Amniotic epithelial cell (primary cell): Measurements from ENCODE around the gene MALRD1.
"Not testable (repeated sequence)": the region's sequence is repeated elsewhere in the genome, so short reads cannot be mapped to it uniquely, and the experiment has no call there.

ENCODE experiments used
- DNase-seq: peaks from one replicate; pipeline ENCODE4 v3.0.0-alpha.2; 2010; ENCODE audit warnings: low read depth

Gene MALRD1

DNA sequence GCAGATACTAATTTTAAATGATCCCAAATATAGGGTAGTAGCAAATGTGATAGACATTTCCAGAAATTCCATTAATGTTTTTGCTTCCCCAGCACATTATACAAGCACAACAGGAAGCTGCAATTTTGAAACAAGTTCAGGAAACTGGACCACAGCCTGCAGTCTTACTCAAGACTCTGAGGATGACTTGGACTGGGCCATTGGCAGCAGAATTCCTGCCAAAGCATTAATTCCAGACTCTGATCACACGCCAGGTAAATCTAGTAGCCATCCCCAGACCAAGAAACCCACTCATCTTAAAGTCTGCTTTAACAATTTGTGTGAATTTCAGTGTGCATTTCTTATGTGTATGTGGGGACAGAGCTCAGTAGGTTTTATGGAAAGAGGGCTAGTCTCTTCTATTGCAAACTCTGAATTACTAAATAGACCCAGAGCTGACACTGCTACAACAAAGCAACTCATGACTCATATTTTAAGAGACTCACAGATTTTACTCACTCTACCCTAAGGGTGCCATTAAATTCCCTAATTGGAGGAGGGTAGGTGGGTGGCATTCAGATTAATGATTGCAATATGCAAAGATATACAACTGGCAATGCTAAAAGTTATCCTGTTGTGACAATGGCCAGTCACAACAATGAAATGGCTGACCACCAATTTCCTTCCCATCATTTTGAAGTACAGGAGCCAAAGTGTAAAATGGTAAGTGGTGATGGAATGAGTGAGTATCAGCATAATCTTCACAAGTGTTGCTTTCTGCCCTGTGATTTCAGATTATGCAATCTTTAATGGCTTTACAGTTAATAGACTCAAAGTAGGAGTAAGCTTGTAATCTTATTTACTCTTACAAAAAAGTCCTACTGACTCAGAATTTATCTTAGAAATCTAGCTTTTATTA, 450.0 kb downstream of the MALRD1 start:
- DNase-seq: peak; percentile 48

DNA sequence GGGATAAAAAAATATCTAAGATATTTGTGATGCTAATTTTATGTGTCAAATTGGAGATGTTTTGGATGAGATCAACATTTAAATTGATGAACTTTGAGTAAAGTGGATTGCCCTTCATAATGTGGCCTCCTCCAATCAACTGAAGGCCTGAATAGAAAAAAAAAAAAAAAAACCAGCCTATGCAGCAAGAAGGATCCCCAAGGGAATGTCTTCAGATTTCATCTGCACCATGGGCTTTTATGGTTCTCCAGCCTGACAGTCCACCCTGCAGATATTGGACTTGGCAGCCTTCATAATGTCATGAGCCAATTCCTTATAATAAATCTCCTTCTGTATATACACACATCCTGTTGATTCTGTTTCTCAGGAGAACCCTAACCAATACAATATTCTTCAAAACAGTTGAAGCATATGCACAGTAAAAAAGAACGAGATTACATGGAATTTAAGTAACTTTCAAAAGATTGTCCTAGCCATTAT, 450.7 kb downstream of the MALRD1 start:
- DNase-seq: no peak

- DNase-seq: no peak
Measured at GRCh38 chr10:19500959-19501358, 452.4 kb downstream of the MALRD1 start.

GRCh38 chr10:19505320-19506312, 457.0 kb downstream of the MALRD1 start:
- DNase-seq: peak; percentile 32

GRCh38 chr10:19510005-19510732, 461.6 kb downstream of the MALRD1 start:
- not testable (repeated sequence) for DNase-seq

DNA sequence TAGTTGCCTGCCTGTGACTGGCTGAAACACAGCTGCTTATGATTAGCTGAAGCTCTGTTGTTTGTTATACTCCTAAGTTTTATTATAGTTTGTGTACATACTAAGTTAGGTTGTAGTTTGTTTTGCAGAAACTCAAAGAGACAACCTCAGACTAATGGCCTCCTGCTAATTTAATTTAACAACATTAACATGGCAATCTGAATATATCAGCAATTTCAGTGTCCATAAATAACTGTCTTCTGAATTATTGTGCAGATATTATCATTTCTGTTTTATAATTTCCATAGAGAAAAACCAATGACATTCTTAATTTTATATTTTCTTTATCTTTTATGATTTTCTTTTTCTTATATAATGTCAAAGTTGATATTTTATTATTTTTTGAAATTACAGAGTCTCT, 469.5 kb downstream of the MALRD1 start:
- DNase-seq: no peak

- no peak for DNase-seq
Measured at GRCh38 chr10:19518632-19519031, 470.0 kb downstream of the MALRD1 start.

- no peak for DNase-seq
Measured at GRCh38 chr10:19531324-19531723, 482.7 kb downstream of the MALRD1 start.

- DNase-seq: no peak
Measured at GRCh38 chr10:19532411-19532810, 483.8 kb downstream of the MALRD1 start.

- DNase-seq: no peak
Measured at GRCh38 chr10:19541299-19541698, 492.7 kb downstream of the MALRD1 start.

GRCh38 chr10:19546224-19546623, 497.6 kb downstream of the MALRD1 start:
- peak; percentile 39 for DNase-seq

DNA sequence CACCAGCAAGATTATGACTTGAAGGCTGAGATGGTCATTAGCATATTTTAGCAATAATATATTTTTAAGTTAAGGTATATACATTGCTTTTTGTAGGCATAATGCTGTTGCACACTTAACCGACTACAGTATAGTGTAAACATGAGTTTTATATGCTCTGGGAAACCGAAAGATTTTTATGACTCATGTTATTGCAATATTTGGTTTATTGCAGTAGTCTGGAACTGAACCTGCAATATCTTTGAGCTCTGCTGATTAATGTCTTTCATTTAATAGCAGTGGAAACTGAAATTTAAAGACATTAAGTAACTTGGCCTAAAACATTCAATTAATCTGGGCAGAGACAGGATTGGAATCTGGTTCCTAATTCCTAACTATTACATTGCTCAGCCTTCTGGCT, 500.9 kb downstream of the MALRD1 start:
- DNase-seq: peak; percentile 64

DNA sequence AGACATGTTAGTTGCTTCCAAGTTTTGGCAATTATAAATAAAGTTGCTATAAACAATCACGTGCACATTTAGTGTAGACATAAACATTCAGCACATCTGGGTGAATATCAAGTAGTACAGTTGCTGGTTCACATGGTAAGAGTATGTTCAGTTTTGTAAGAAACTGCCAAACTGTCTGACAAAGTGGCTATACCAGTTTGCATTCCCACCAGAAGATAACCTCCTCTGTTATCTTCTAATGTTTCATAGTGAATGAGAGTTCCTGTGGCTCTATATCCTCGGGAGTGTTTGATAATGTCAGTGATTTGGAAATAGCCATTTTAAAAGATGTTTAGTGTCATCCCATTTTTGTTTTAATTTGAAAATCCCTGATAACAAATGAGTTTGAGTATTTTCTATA, 508.1 kb downstream of the MALRD1 start:
- no peak for DNase-seq

DNA sequence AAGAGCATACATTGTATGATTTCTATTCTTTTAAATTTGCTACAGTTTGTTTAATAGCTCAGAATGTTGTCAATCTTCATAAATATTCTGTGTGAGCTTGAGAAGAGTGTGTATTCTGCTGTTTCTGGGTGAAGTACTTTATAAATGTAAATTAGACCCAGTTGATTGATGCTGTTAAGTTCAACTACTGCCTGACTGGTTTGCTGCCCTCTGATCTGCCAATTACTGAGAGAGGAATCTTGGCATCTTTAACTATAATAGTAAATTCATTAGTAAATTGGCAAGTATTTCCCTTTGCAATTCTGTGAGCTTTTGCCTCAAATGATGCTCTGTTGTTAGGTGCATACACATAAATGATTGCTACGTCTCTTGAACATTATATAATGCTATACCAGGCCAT, 512.6 kb downstream of the MALRD1 start:
- no peak for DNase-seq

GRCh38 chr10:19563388-19564141, 515.0 kb downstream of the MALRD1 start:
- no peak for DNase-seq

DNA sequence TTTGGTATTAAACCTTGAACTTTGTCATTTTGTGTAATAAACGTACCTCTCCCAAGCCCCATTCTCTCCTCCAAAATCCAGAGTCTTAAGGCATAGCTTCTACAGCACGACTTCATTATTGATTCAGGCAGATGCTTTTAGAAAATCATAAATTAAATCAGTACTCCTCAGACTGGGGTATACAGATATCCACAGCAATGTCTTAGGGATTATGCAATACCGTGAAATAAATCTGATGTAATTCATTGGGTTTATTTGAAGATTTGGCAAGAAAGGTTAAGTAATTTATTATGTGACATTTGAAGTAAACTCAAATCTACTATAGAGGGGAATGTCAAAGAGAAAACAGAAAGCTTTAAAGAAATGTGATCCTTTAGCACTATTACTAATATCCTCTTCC, 521.5 kb downstream of the MALRD1 start:
- DNase-seq: peak; percentile 37

DNA sequence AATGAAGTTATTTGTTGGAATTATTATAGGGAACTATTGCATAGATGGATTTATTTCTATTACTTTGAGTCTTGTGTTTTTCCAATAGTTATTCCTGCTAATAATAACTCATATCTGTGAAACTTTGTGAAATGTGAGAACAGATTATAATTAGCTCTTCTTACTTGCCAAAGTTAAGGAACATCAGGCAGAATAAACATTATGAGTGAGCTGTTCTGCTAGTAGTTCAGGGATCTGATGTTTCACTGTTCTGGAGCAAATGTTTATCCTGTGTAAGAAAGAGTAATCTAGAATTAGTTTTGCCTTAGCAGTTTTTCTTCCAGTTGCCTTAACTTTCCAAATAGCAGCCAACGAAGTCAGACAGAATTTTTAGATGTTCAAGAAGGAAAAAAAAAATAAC, 522.4 kb downstream of the MALRD1 start:
- DNase-seq: no peak

GRCh38 chr10:19572056-19572455, 523.5 kb downstream of the MALRD1 start:
- DNase-seq: peak; percentile 31

GRCh38 chr10:19576576-19576975, 528.0 kb downstream of the MALRD1 start:
- peak; percentile 36 for DNase-seq

DNA sequence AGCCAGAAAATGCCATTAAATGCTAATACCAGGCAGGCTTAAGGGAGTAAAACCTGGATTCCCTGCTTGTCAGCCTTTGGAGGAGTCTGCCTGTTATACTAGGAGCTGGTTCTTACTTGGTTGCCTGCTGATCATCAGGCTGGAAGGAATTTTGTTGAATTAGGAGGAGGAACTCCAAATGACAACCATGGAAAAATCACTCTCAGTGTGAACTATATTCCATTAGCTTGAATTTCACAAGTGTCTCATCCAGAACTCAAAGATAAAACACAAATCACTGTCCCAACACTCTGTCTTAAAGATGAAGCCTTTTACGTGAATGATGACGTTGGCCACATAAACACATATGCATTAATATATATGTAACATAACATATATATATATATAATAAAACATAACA, 528.8 kb downstream of the MALRD1 start:
- DNase-seq: no peak

DNA sequence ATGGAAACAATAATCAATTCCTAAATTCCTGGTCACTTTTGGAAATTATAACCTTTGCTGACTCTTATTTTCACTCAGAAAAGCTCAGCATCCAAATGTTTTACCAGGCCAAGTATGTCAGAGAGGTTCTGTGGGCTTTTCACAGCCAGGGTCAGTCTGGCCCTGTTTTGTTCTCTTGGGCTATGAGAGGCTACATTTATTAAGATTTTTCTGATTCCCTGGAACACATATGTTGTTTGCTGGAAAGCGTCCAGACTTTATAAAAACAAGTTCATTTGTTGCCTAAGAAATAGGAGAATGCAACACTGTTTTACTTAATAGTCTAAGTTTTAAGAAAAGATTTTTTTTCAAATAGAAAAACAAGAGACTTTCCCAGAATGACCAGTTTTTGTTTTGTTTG, 529.2 kb downstream of the MALRD1 start:
- DNase-seq: no peak
